Epithelial cell of esophagus (primary cell): ENCODE results near the gene SLC45A2.

Experiments used
- DNase-seq: peaks from one replicate; pipeline ENCODE4 v3.0.0; 2010; ENCODE audit warnings: low read depth
- H3K4me3 ChIP-seq: 2 replicates; pipeline ENCODE4 v1.5.1; 2011; ENCODE audit warnings: mild to moderate bottlenecking, low read length, control low read depth
- TF ChIP-seq, protein P1 (sequence below): IDR thresholded peaks from 2 replicates; pipeline ENCODE4 v1.5.1; 2011; ENCODE audit warnings: low read depth, mild to moderate bottlenecking, low read length, control low read depth, inconsistent platforms; ENCODE audit not compliant: insufficient read depth; ENCODE audit errors: missing control alignments

Gene SLC45A2

DNA sequence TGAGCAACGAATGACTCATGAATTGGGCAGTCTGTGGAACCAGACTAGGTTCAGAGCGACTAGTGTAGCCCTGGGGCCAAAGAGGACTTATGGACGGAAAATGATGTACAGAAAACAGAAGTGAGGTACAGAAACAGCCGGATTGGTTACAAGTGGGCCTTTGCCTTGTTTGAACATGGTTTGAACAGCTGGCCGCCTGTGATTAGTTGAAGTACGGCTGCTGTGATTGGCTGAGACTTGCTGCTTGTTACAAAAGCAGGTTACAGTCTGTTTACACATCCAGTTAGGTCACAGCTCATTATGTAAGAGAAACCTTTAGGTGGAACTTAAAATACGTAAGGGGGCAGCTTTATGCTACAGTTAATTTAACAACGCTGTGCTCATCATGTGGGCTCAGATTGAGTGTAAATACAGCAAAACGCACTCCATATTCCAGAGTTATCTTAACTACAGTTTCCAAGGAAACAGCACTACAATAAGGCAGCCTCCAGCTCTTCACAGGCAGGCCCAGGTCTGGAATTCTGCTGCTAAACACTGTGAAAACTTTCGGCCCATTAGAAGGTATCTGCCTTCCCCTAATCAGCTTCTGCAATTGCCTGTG is 16.8 kb upstream of the SLC45A2 start:
- TF ChIP-seq, protein P1, sequence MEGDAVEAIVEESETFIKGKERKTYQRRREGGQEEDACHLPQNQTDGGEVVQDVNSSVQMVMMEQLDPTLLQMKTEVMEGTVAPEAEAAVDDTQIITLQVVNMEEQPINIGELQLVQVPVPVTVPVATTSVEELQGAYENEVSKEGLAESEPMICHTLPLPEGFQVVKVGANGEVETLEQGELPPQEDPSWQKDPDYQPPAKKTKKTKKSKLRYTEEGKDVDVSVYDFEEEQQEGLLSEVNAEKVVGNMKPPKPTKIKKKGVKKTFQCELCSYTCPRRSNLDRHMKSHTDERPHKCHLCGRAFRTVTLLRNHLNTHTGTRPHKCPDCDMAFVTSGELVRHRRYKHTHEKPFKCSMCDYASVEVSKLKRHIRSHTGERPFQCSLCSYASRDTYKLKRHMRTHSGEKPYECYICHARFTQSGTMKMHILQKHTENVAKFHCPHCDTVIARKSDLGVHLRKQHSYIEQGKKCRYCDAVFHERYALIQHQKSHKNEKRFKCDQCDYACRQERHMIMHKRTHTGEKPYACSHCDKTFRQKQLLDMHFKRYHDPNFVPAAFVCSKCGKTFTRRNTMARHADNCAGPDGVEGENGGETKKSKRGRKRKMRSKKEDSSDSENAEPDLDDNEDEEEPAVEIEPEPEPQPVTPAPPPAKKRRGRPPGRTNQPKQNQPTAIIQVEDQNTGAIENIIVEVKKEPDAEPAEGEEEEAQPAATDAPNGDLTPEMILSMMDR, result no peak
- no peak overlapping the region for H3K4me3 ChIP-seq
- peak; percentile 73 for DNase-seq

GRCh38 chr5:33999978-34000377 is 15.5 kb upstream of the SLC45A2 start:
- no peak overlapping the region for H3K4me3 ChIP-seq
- no peak for DNase-seq
- TF ChIP-seq, protein P1, result no peak

GRCh38 chr5:33997331-33997983 is 13.0 kb upstream of the SLC45A2 start:
- TF ChIP-seq, protein P1, result peak; percentile 80
- no peak overlapping the region for H3K4me3 ChIP-seq
- peak; percentile 68 for DNase-seq

GRCh38 chr5:33995865-33996264 is 11.4 kb upstream of the SLC45A2 start:
- TF ChIP-seq, protein P1, result no peak
- DNase-seq, result no peak

DNA sequence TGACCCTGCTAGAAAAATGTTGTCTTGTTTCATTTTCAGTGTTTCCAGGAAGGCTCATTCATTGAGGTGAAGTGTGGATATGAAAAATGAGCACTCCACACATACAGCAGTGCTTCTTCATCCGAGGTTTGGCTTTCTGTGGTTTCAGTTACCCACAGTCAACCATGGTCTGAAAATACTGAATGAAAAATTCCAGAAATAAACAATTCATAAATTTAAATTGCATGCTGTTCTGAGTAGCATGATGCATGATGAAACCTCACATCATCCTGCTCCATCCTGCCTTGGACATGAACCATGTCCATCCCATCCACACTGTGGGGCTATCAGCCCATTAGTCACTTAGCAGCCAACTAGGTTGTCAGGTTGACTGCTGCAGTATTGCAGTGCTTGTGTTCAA is 10.4 kb upstream of the SLC45A2 start:
- H3K4me3 ChIP-seq, result no peak overlapping the region
- TF ChIP-seq, protein P1, result peak; percentile 22
- DNase-seq, result peak; percentile 54

More at GRCh38 chr5:33995865-33996264, 11.4 kb upstream of the SLC45A2 start:
- H3K4me3 ChIP-seq, result no peak overlapping the region

- DNase-seq, result no peak
- H3K4me3 ChIP-seq, result no peak overlapping the region
- TF ChIP-seq, protein P1, result no peak
Observed at GRCh38 chr5:33992864-33993263, 8.4 kb upstream of the SLC45A2 start.

- no peak for DNase-seq
- TF ChIP-seq, protein P1, result no peak
- no peak overlapping the region for H3K4me3 ChIP-seq
Observed at GRCh38 chr5:33985447-33985846, 954 bp upstream of the SLC45A2 start.
